Adipocyte (in vitro differentiated cells): ENCODE measurements around the gene GPR160.
"Not testable (repeated sequence)": the region's sequence is repeated elsewhere in the genome, so short reads cannot be mapped to it uniquely, and the experiment has no call there.

Source experiments
- DNase-seq: peaks from one replicate; pipeline ENCODE4 v3.0.0-alpha.2; 2015; ENCODE audit warnings: low read depth
- H3K27me3 ChIP-seq: replicated peaks from 2 replicates; pipeline ENCODE4 v1.7.0; 2013; ENCODE audit warnings: mild to moderate bottlenecking, low read length, moderate library complexity; ENCODE audit not compliant: control insufficient read depth, insufficient read depth
- H3K36me3 ChIP-seq: 2 replicates; pipeline ENCODE4 v1.7.0; 2013; ENCODE audit warnings: low read length, mild to moderate bottlenecking, moderate library complexity; ENCODE audit not compliant: control insufficient read depth, insufficient read depth, severe bottlenecking
- H3K4me1 ChIP-seq: 2 replicates; pipeline ENCODE4 v1.7.0; 2013; ENCODE audit warnings: mild to moderate bottlenecking, low read length, moderate library complexity; ENCODE audit not compliant: control insufficient read depth, insufficient read depth
- H3K4me3 ChIP-seq: 2 replicates; pipeline ENCODE4 v1.7.0; 2013; ENCODE audit warnings: mild to moderate bottlenecking, low read length, moderate library complexity
- H3K9ac ChIP-seq: 2 replicates; pipeline ENCODE4 v1.7.0; 2013; ENCODE audit warnings: mild to moderate bottlenecking, low read length, moderate library complexity
- H3K9me3 ChIP-seq: 2 replicates; pipeline ENCODE4 v1.7.0; 2013; ENCODE audit warnings: mild to moderate bottlenecking, low read length, moderate library complexity; ENCODE audit not compliant: control insufficient read depth

The GPR160 gene

GRCh38 chr3:170095771-170096170 is 58.0 kb downstream of the GPR160 start:
- Histone ChIP-seq H3K4me1 (peaks cover 14% of the 10 kb centered on the region), H3K9ac (no peak overlapping the region), H3K27me3 (no peaks in the 10 kb centered on the region), H3K36me3 (peaks cover 90% of the 10 kb centered on the region), H3K4me3 (no peak overlapping the region), H3K9me3 (no peaks in the 10 kb centered on the region)
- no peak for DNase-seq

- no peaks in the 10 kb centered on the region for H3K9me3 ChIP-seq
- H3K4me1 ChIP-seq, result peaks cover 16% of the 10 kb centered on the region
- no peak for DNase-seq
- no peaks in the 10 kb centered on the region for H3K27me3 ChIP-seq
- no peak overlapping the region for H3K9ac ChIP-seq
- H3K36me3 ChIP-seq, result peaks cover 91% of the 10 kb centered on the region
- no peak overlapping the region for H3K4me3 ChIP-seq
Observed at GRCh38 chr3:170096342-170096741, 58.5 kb downstream of the GPR160 start.

- DNase-seq, result no peak
- Histone ChIP-seq H3K27me3 (no peaks in the 10 kb centered on the region), H3K9me3 (no peaks in the 10 kb centered on the region), H3K4me1 (peaks cover 16% of the 10 kb centered on the region), H3K36me3 (peaks cover 98% of the 10 kb centered on the region), H3K9ac (no peak overlapping the region), H3K4me3 (no peak overlapping the region)
Observed at GRCh38 chr3:170098753-170099152, 61.0 kb downstream of the GPR160 start.

- Histone ChIP-seq H3K9me3 (no peaks in the 10 kb centered on the region), H3K27me3 (no peaks in the 10 kb centered on the region), H3K36me3 (peaks cover 91% of the 10 kb centered on the region), H3K4me3 (no peak overlapping the region), H3K4me1 (peaks cover 16% of the 10 kb centered on the region), H3K9ac (no peak overlapping the region)
- no peak for DNase-seq
Observed at GRCh38 chr3:170100944-170101343, 63.1 kb downstream of the GPR160 start.

GRCh38 chr3:170102431-170102830 is 64.6 kb downstream of the GPR160 start:
- Histone ChIP-seq H3K27me3 (no peaks in the 10 kb centered on the region), H3K9me3 (no peaks in the 10 kb centered on the region), H3K9ac (no peak overlapping the region), H3K36me3 (peaks cover 85% of the 10 kb centered on the region), H3K4me1 (peaks cover 16% of the 10 kb centered on the region), H3K4me3 (no peak overlapping the region)
- DNase-seq, result no peak

- Histone ChIP-seq H3K4me1 (peaks cover 9% of the 10 kb centered on the region), H3K9ac (no peak overlapping the region), H3K27me3 (no peaks in the 10 kb centered on the region), H3K36me3 (peaks cover 58% of the 10 kb centered on the region), H3K9me3 (no peaks in the 10 kb centered on the region), H3K4me3 (no peak overlapping the region)
- DNase-seq, result peak; percentile 46
Observed at GRCh38 chr3:170107941-170108340, 70.1 kb downstream of the GPR160 start.

GRCh38 chr3:170108955-170109354 is 71.2 kb downstream of the GPR160 start:
- no peak for DNase-seq
- peaks cover 9% of the 10 kb centered on the region for H3K4me1 ChIP-seq
- no peak overlapping the region for H3K4me3 ChIP-seq
- no peak overlapping the region for H3K9ac ChIP-seq
- H3K9me3 ChIP-seq, result no peaks in the 10 kb centered on the region
- peaks cover 60% of the 10 kb centered on the region for H3K36me3 ChIP-seq
- no peaks in the 10 kb centered on the region for H3K27me3 ChIP-seq

- Histone ChIP-seq H3K27me3 (no peaks in the 10 kb centered on the region), H3K4me1 (peaks cover 9% of the 10 kb centered on the region), H3K36me3 (peaks cover 65% of the 10 kb centered on the region), H3K9me3 (no peaks in the 10 kb centered on the region), H3K9ac (no peak overlapping the region), H3K4me3 (no peak overlapping the region)
- DNase-seq, result no peak
Observed at GRCh38 chr3:170109579-170110293, 71.9 kb downstream of the GPR160 start.

- no peaks in the 10 kb centered on the region for H3K27me3 ChIP-seq
- H3K4me3 ChIP-seq, result no peak overlapping the region
- DNase-seq, result no peak
- no peaks in the 10 kb centered on the region for H3K9me3 ChIP-seq
- H3K4me1 ChIP-seq, result peaks cover 9% of the 10 kb centered on the region
- peaks cover 66% of the 10 kb centered on the region for H3K36me3 ChIP-seq
- H3K9ac ChIP-seq, result no peak overlapping the region
Observed at GRCh38 chr3:170111147-170111771, 73.5 kb downstream of the GPR160 start.

- not testable (repeated sequence) for H3K9ac ChIP-seq, H3K4me3 ChIP-seq, DNase-seq, H3K4me1 ChIP-seq, H3K27me3 ChIP-seq, H3K9me3 ChIP-seq
- H3K36me3 ChIP-seq, result peaks cover 89% of the 10 kb centered on the region
Observed at GRCh38 chr3:170114165-170114564, 76.4 kb downstream of the GPR160 start.

GRCh38 chr3:170117134-170117533 is 79.3 kb downstream of the GPR160 start:
- peaks cover 96% of the 10 kb centered on the region for H3K36me3 ChIP-seq
- DNase-seq, result no peak
- no peak overlapping the region for H3K9ac ChIP-seq
- H3K4me1 ChIP-seq, result no peaks in the 10 kb centered on the region
- H3K27me3 ChIP-seq, result no peaks in the 10 kb centered on the region
- H3K4me3 ChIP-seq, result no peak overlapping the region
- H3K9me3 ChIP-seq, result no peaks in the 10 kb centered on the region
